DMS114 treated with DMSO at 0.1 percent for 48 hours (cell line): ENCODE data around the gene COMMD2.

Experiments used
- DNase-seq: peaks from one replicate; lab custom pipeline; 2025; ENCODE audit not compliant: unreplicated experiment; lab: John Stamatoyannopoulos, UW

COMMD2 gene

GRCh38 chr3:149705416-149705815 is 46.9 kb downstream of the COMMD2 start:
- DNase-seq = no peak

- DNase-seq = no peak
These were observed 48.8 kb downstream of the COMMD2 start for GRCh38 chr3:149703466-149703865.

GRCh38 chr3:149702691-149703441 is 49.4 kb downstream of the COMMD2 start:
- no peak for DNase-seq

- no peak for DNase-seq
These were observed 50.3 kb downstream of the COMMD2 start for GRCh38 chr3:149701977-149702350.

- DNase-seq = no peak
These were observed 50.9 kb downstream of the COMMD2 start for GRCh38 chr3:149701206-149701976.
